ENCODE measurements around the gene BRAF.
"Not testable (repeated sequence)": the region's sequence is repeated elsewhere in the genome, so short reads cannot be mapped to it uniquely, and the experiment has no call there.

The BRAF gene

DNA sequence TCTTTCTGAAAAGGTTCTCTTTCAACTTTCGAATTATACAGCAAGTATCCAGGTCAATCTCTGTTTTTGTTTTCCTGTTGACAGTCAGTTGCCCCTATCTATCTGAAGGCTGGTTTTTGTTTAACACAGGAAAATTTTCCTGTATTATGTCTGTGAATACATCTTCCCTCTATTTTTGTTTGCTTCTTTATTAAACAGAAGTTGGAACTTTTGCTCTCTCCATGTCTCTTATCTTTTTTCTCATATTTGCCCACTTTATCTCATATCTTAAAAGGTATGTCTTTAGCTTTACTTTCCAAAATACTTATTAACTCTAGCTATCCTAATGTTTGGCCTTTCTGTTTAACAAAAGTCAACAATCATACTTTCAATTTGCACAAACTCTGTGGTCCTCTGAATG, 95.0 kb downstream of the BRAF start:
- no peak for DNase-seq (ENCODE audit: low spot score)
- in situ Hi-C loops (cut with MboI; ENCODE audit: low pct_unique_long_range_greater_than_20kb, low sequenced_read_pairs, unreplicated experiment): no loop called here
- TF ChIP-seq, protein P1, sequence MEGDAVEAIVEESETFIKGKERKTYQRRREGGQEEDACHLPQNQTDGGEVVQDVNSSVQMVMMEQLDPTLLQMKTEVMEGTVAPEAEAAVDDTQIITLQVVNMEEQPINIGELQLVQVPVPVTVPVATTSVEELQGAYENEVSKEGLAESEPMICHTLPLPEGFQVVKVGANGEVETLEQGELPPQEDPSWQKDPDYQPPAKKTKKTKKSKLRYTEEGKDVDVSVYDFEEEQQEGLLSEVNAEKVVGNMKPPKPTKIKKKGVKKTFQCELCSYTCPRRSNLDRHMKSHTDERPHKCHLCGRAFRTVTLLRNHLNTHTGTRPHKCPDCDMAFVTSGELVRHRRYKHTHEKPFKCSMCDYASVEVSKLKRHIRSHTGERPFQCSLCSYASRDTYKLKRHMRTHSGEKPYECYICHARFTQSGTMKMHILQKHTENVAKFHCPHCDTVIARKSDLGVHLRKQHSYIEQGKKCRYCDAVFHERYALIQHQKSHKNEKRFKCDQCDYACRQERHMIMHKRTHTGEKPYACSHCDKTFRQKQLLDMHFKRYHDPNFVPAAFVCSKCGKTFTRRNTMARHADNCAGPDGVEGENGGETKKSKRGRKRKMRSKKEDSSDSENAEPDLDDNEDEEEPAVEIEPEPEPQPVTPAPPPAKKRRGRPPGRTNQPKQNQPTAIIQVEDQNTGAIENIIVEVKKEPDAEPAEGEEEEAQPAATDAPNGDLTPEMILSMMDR (IDR thresholded peaks at IDR 0.05; ENCODE audit: extremely low read depth, insufficient read depth, missing control alignments): no peak

DNA sequence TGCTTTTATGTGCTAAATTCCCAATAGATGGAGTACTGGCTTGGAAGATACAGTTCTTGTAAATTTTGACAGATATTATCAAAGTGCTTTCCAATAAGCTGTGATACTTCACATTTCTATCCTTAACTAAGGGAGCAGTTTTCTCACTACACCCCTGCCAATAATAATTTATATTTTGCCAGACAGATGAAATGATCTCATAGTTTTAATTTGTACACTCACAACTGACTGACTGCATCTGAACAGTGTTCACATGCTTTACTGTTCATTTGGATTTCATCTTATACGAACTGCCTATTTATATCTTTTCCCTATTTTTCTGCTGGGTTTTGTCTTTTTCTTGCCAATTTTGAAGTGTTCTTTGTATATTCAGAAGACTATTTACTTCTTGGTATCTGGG, 96.0 kb downstream of the BRAF start:
- in situ Hi-C loops (cut with MboI; ENCODE audit: low pct_unique_long_range_greater_than_20kb, low sequenced_read_pairs, unreplicated experiment): no loop called here
- no peak for DNase-seq (ENCODE audit: low spot score)
- TF ChIP-seq, protein P1 (IDR thresholded peaks at IDR 0.05; ENCODE audit: extremely low read depth, insufficient read depth, missing control alignments): no peak

DNA sequence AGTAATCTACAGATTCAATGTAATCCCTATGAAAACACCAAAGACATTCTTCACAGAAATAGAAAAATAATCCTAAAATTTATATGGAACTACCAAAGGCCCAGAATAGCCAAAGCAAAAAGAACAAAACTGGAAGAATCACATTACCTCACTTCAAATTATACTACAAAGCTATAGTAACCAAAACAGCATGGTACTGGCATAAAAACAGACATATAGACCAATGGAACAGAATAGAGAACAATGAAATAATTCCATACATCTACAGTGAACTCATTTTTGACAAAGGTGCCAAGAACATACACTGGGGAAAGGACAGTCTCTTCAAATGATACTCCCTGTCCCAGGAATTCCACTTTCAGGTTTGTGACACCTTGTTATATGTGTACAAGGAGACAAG, 107.3 kb downstream of the BRAF start:
- in situ Hi-C loops (cut with MboI; ENCODE audit: low pct_unique_long_range_greater_than_20kb, low sequenced_read_pairs, unreplicated experiment): loop anchor here (10.0 kb wide), 1 partner anchor 177 kb away; no protein-coding TSS in a partner anchor
- DNase-seq (ENCODE audit: low spot score): not testable (repeated sequence)

DNA sequence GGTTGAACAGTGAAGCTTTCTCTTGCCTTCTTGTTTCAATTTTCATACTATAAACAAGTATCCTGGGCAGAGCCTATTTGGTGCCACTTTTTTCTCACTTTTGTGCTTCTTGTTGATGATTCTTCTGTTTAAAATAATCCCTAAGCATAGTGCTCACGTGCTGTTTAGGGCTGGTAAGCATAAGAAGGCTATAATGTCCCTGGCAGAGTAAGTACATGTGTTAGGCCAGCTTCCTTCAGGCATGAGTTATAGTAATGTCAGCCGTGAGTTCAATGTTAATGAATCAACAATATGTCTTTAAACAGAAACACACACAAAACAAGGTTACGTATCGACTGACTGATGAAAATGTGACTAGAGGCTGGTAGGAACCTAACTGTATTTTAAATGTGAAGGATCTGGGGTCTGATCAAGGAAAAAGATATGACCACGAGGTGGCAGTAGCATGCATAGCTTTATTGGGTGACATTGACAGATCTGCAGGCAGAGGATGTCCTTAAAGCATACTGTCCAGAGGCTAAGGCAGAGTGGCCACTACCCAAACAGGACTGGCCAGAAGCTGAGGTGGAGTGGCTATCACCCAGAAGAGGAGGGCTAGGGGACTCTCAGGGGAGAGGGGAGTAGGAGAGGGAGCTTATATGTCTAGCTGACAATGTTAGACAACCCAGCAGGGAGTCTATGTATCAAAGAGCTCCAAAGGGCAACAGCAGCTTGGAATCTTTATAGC, 113.7 kb downstream of the BRAF start:
- peak; percentile 42 for DNase-seq (ENCODE audit: low spot score)
- in situ Hi-C loops (cut with MboI; ENCODE audit: low pct_unique_long_range_greater_than_20kb, low sequenced_read_pairs, unreplicated experiment): loop anchor here (10.0 kb wide), 1 partner anchor 184 kb away; no protein-coding TSS in a partner anchor
- TF ChIP-seq, protein P1 (IDR thresholded peaks at IDR 0.05; ENCODE audit: extremely low read depth, insufficient read depth, missing control alignments): peak; percentile 72

DNA sequence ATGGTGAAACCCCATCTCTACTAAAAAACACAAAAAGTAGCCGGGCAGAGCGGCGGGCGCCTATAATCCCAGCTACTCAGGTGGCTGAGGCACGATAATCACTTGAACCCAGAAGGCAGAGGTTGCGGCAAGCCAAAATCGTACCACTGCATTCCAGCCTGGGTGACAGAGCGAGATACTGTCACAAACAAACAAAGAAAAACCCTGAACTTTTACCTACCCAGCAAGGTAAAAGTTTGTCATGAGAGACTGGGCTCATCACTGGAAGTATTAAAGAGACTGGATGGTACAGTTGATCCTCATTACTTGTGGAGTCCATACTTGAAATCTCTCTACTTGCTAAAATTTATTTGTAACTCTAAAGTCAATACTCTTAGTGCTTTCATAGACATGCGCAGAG, 114.3 kb downstream of the BRAF start:
- in situ Hi-C loops (cut with MboI; ENCODE audit: low pct_unique_long_range_greater_than_20kb, low sequenced_read_pairs, unreplicated experiment): loop anchor here (10.0 kb wide), 1 partner anchor 184 kb away; no protein-coding TSS in a partner anchor
- TF ChIP-seq, protein P1 (IDR thresholded peaks at IDR 0.05; ENCODE audit: extremely low read depth, insufficient read depth, missing control alignments): no peak
- no peak for DNase-seq (ENCODE audit: low spot score)

DNA sequence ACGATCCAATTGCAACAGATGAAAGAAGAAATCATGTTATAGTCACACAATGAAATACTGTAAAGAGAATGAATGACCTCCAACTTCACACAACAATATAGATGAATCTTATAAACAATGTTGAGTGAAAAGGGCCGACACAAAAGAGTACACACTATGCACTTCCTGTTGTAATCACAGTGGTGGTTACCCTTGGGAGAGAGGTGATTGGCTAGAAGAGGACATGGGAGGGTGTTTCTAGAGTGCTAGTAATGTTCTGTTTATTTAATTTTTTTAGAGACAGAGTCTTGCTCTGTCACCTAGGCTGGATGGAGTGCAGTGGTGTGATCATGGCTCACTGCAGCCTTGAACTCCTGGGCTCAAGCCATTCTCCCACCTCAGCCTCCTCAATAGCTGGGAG, 145.8 kb downstream of the BRAF start:
- in situ Hi-C loops (cut with MboI; ENCODE audit: low pct_unique_long_range_greater_than_20kb, low sequenced_read_pairs, unreplicated experiment): no loop called here
- TF ChIP-seq, protein P1 (IDR thresholded peaks at IDR 0.05; ENCODE audit: extremely low read depth, insufficient read depth, missing control alignments): no peak
- no peak for DNase-seq (ENCODE audit: low spot score)

DNA sequence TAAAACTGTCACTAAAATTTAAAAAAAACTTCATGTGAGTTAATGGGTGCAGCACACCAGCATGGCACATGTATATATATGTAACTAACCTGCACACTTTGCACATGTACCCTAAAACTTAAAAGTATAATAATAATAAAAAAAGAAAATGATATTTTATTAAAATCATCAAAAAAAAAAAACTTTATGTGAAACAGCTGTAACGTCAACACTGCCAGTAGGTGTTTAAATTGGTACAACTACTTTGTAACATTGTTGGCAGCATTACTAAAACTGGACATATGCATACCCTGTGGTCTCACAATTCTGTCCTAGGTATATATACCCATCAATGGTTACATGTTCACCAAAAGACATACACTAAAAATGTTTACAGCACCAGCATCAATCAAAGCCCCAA, 146.2 kb downstream of the BRAF start:
- in situ Hi-C loops (cut with MboI; ENCODE audit: low pct_unique_long_range_greater_than_20kb, low sequenced_read_pairs, unreplicated experiment): no loop called here
- TF ChIP-seq, protein P1 (IDR thresholded peaks at IDR 0.05; ENCODE audit: extremely low read depth, insufficient read depth, missing control alignments): no peak
- DNase-seq (ENCODE audit: low spot score): no peak

Measured in GM13977 (cell line).